Tibial nerve (tissue), 4 donors: ENCODE results near the gene TMEM9B. TPM values are rescaled to one million over a fixed set of nuclear protein-coding genes. Genes with fewer than 3 reads are reported as not detected.

Source experiments
- DNase-seq, 2 donors: peaks; one replicate each; pipeline ENCODE4 v3.0.0-alpha.2; 2019; ENCODE audit warnings: low spot score in 2 of 2
- H3K27ac ChIP-seq, 4 donors: fragments of 200-600 bp; sonication (generic) in 3 of 4; one replicate each; pipeline ENCODE4 v1.5.1; 2017 to 2019; ENCODE audit warnings: mild to moderate bottlenecking in 1 of 4
- H3K27me3 ChIP-seq, 2 donors: fragments of 200-600 bp; sonication (generic) in 1 of 2; one replicate each; pipeline versions ENCODE4 v1.5.1 to v1.6.0; 2017 to 2019
- H3K36me3 ChIP-seq, 3 donors: fragments of 200-600 bp; sonication (generic); one replicate each; pipeline ENCODE4 v1.5.1; 2018 to 2019
- H3K4me1 ChIP-seq, 4 donors: fragments of 200-600 bp; sonication (generic) in 3 of 4; one replicate each; pipeline ENCODE4 v1.5.1; 2017 to 2019
- H3K4me3 ChIP-seq, 4 donors: fragments of 200-600 bp; sonication (generic) in 3 of 4; one replicate each; pipeline ENCODE4 v1.5.1; 2017 to 2019; ENCODE audit warnings: mild to moderate bottlenecking in 1 of 4, moderate library complexity in 1 of 4
- H3K9me3 ChIP-seq, 4 donors: fragments of 200-600 bp; sonication (generic) in 3 of 4; one replicate each; pipeline ENCODE4 v1.5.1; 2017 to 2019
- EP300 ChIP-seq, 2 donors: sonication (generic); formaldehyde crosslinking; IDR thresholded peaks; one replicate each; pipeline ENCODE4 v1.6.1; 2017; ENCODE audit warnings: antibody characterized with exemption in 2 of 2, mild to moderate bottlenecking in 1 of 2
- POLR2A ChIP-seq, 2 donors: fragments of 450-650 bp; IDR thresholded peaks; one replicate each; pipeline ENCODE4 v1.6.1; 2017; ENCODE audit warnings: antibody characterized with exemption in 2 of 2, mild to moderate bottlenecking in 2 of 2, moderate library complexity in 2 of 2
- WGBS, 2 donors: methylation state at CpG; one replicate each; pipeline ENCODE4 v1.1.5; 2018; 5-methylcytosine and 5-hydroxymethylcytosine counted together
- small RNA-seq: library from RNA; depleted of rRNA; stranded (forward); fragments of <200 nt; gene quantifications from one replicate; pipeline ENCODE3, GENCODE V24; 2016
- total RNA-seq, 4 donors: library from RNA; depleted of rRNA; stranded (reverse); fragments of >200 nt; gene quantifications; one replicate each; pipeline ENCODE4 v1.1.0, GENCODE V29; 2016
- TF ChIP-seq, protein P1 (sequence below), 5 experiments: fragments of 200-600 bp in 3 of 5; fragments of 450-650 bp in 2 of 5; sonication (generic) in 3 of 5; IDR thresholded peaks; one replicate each; pipeline ENCODE4 v1.5.1; 2016 to 2019; ENCODE audit warnings: antibody characterized with exemption in 5 of 5, mild to moderate bottlenecking in 3 of 5, moderate library complexity in 2 of 5

TMEM9B gene
- total RNA-seq, 4 donors from 2014 or later, result 48.0 to 57.0 (median 50.1) TPM

DNA sequence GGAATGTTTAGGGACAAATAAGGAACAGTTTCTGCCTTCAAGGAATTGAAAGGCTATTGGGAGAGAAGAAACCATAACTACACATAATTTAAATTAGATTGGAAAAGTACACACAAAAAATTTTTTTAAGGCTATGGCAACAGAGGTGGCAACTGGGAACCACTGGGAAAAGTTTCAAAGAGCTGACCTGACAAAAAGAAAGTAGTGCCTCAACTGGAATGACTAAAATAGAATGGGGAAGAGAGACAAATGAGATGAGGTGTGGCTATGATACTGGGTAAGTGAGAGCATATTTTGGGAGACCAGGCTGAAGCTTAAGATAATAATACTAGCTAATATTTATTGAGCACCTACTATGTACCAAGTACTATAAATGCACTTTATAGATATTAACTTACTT lies 56.1 kb downstream of the TMEM9B start:
- Histone ChIP-seq H3K27me3 (no peaks in the 10 kb centered on the region), H3K4me1 (peaks cover 0 to 47% (median 7%) of the 10 kb centered on the region in 4 donors), H3K36me3 (no peaks in the 10 kb centered on the region), H3K4me3 (no peak overlapping the region), H3K27ac (peak overlapping the region in 1 of 4 donors; percentile 72), H3K9me3 (no peaks in the 10 kb centered on the region)
- DNase-seq, result no peak
- TF ChIP-seq, protein P1, sequence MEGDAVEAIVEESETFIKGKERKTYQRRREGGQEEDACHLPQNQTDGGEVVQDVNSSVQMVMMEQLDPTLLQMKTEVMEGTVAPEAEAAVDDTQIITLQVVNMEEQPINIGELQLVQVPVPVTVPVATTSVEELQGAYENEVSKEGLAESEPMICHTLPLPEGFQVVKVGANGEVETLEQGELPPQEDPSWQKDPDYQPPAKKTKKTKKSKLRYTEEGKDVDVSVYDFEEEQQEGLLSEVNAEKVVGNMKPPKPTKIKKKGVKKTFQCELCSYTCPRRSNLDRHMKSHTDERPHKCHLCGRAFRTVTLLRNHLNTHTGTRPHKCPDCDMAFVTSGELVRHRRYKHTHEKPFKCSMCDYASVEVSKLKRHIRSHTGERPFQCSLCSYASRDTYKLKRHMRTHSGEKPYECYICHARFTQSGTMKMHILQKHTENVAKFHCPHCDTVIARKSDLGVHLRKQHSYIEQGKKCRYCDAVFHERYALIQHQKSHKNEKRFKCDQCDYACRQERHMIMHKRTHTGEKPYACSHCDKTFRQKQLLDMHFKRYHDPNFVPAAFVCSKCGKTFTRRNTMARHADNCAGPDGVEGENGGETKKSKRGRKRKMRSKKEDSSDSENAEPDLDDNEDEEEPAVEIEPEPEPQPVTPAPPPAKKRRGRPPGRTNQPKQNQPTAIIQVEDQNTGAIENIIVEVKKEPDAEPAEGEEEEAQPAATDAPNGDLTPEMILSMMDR (IDR thresholded peaks at IDR 0.05), result no peak
- no peak for TF ChIP-seq POLR2A (IDR thresholded peaks at IDR 0.05)
- TF ChIP-seq EP300 (IDR thresholded peaks at IDR 0.05), result no peak

- TF ChIP-seq, protein P1 (IDR thresholded peaks at IDR 0.05), result no peak
- TF ChIP-seq POLR2A (IDR thresholded peaks at IDR 0.05) (no peak), EP300 (IDR thresholded peaks at IDR 0.05) (no peak)
- Histone ChIP-seq H3K4me3 (no peak overlapping the region), H3K9me3 (no peaks in the 10 kb centered on the region), H3K36me3 (no peaks in the 10 kb centered on the region), H3K4me1 (peaks cover 0 to 39% (median 5%) of the 10 kb centered on the region in 4 donors), H3K27ac (peak overlapping the region in 1 of 4 donors; percentile 72), H3K27me3 (no peaks in the 10 kb centered on the region)
- WGBS, 2 donors, result 53 to 59% methylated on average over 1 of the region's 1 CpG
- DNase-seq, result no peak
Observed at GRCh38 chr11:8907116-8907515, 57.1 kb downstream of the TMEM9B start.

- Histone ChIP-seq H3K27me3 (no peaks in the 10 kb centered on the region), H3K4me1 (peaks cover 0 to 34% (median 4%) of the 10 kb centered on the region in 4 donors), H3K4me3 (no peak overlapping the region), H3K27ac (peak overlapping the region in 1 of 4 donors; percentile 14), H3K36me3 (no peaks in the 10 kb centered on the region), H3K9me3 (peaks cover 0 to 3% (median 0%) of the 10 kb centered on the region in 4 donors)
- DNase-seq, result no peak
- TF ChIP-seq, protein P1 (IDR thresholded peaks at IDR 0.05), result no peak
- TF ChIP-seq POLR2A (IDR thresholded peaks at IDR 0.05) (no peak), EP300 (IDR thresholded peaks at IDR 0.05) (no peak)
- WGBS, 2 donors, result 32 to 56% methylated on average over 5 of the region's 5 CpGs
Observed at GRCh38 chr11:8905528-8906165, 58.6 kb downstream of the TMEM9B start.

DNA sequence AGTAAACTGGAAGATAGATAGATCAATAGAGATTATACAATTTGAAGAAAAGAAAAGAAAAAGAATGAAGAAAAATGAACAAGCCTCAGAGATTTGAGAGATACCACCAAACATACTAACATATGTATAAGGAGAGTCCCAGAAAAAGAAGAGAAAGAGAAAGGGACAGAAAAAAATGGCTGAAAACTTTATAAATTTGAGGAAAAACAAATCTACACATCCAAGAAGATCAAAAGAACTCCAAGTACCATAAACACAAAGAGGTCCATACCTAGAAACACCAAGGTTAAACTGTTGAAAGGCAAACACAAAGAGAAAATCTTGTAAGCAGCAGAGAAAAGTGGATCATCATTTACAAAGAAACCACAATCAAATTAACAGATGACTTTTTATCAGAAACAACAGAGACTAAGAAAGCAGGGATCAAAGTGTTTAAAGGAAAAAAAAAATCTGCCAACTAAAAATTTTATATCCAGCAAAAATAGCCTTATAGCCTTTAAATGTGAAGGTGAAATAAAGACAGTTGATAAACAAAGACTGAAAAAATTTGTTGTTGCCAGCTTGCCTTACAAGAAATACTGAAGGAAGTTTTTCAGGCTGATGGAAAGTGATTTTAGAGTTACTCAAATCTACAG lies 65.0 kb downstream of the TMEM9B start:
- no peaks in the 10 kb centered on the region for H3K36me3 ChIP-seq
- H3K27me3 ChIP-seq, result no peaks in the 10 kb centered on the region
- no peak overlapping the region for H3K27ac ChIP-seq
- no peak for TF ChIP-seq POLR2A (IDR thresholded peaks at IDR 0.05)
- TF ChIP-seq, protein P1 (IDR thresholded peaks at IDR 0.05), result no peak
- TF ChIP-seq EP300 (IDR thresholded peaks at IDR 0.05), result no peak
- H3K4me1 ChIP-seq, result no peaks in the 10 kb centered on the region
- no peak overlapping the region for H3K4me3 ChIP-seq
- peaks cover 0 to 32% (median 6%) of the 10 kb centered on the region in 4 donors for H3K9me3 ChIP-seq
- no peak for DNase-seq

Small RNA genes lying within 50 kb of the gene (small RNA-seq; reads per million reads assigned to genes)
- gene RF00019, result not detected

Other genes with a start within 250 kb of the TMEM9B start
- 10 to 100 TPM; 17.7 to 31.4 (median 22.5) TPM for gene AKIP1, start 53.3 kb downstream of the TMEM9B start, total RNA-seq
- gene C11orf16, start 31.5 kb downstream of the TMEM9B start, total RNA-seq, result not detected
- not detected for gene ASCL3, start 21.4 kb downstream of the TMEM9B start, total RNA-seq
- gene NRIP3, start 39.6 kb upstream of the TMEM9B start, total RNA-seq, result 1 to 10 TPM in 2 of 4 donors, under 1 TPM in 1, not detected in 1; 0.42 to 1.8 (median 1.3) TPM
- gene SCUBE2, start 127.2 kb upstream of the TMEM9B start, total RNA-seq, result 10 to 100 TPM in 1 of 4 donors, 1 to 10 TPM in 3; 3.1 to 12.6 (median 4.7) TPM